ENCODE data around the gene SUMO3. TPM values are rescaled to one million over a fixed set of nuclear protein-coding genes. Genes with fewer than 3 reads are reported as not detected.
"Not testable (repeated sequence)": the region's sequence is repeated elsewhere in the genome, so short reads cannot be mapped to it uniquely, and the experiment has no call there.

SUMO3 gene
- total RNA-seq, 2 experiments from 2014 or later = 60.3 to 85.5 TPM

DNA sequence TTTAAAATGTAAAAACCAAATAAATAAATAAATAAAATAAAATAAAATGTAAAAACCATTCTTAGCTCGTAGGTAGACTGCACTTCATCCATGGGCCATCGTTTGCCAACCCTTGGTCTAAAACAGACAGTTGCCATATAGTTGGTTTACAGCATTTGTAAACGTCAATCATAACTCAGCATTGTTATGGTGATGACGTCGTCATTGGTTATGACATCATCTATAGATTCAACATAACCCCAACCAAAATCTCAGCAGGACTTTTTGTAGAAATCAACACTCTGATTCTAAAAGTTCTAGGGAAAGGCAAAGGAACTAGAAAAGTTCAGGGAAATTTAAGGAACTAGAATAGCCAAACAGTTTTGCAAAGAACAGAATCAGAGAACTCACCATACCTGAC, 15.8 kb upstream of the SUMO3 start:
- intact Hi-C loops (cut with micrococcal nuclease; ENCODE audit: unreplicated experiment) = no loop called here
- no TSS peak for BruUV-seq (replicated peaks)
- TF ChIP-seq, protein P1, sequence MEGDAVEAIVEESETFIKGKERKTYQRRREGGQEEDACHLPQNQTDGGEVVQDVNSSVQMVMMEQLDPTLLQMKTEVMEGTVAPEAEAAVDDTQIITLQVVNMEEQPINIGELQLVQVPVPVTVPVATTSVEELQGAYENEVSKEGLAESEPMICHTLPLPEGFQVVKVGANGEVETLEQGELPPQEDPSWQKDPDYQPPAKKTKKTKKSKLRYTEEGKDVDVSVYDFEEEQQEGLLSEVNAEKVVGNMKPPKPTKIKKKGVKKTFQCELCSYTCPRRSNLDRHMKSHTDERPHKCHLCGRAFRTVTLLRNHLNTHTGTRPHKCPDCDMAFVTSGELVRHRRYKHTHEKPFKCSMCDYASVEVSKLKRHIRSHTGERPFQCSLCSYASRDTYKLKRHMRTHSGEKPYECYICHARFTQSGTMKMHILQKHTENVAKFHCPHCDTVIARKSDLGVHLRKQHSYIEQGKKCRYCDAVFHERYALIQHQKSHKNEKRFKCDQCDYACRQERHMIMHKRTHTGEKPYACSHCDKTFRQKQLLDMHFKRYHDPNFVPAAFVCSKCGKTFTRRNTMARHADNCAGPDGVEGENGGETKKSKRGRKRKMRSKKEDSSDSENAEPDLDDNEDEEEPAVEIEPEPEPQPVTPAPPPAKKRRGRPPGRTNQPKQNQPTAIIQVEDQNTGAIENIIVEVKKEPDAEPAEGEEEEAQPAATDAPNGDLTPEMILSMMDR (conservative IDR thresholded peaks at IDR 0.05; ENCODE audit: low read length) = no peak
- no peak for TF ChIP-seq EZH2phosphoT487 (IDR thresholded peaks at IDR 0.05; ENCODE audit: borderline replicate concordance, low read depth, low read length)

DNA sequence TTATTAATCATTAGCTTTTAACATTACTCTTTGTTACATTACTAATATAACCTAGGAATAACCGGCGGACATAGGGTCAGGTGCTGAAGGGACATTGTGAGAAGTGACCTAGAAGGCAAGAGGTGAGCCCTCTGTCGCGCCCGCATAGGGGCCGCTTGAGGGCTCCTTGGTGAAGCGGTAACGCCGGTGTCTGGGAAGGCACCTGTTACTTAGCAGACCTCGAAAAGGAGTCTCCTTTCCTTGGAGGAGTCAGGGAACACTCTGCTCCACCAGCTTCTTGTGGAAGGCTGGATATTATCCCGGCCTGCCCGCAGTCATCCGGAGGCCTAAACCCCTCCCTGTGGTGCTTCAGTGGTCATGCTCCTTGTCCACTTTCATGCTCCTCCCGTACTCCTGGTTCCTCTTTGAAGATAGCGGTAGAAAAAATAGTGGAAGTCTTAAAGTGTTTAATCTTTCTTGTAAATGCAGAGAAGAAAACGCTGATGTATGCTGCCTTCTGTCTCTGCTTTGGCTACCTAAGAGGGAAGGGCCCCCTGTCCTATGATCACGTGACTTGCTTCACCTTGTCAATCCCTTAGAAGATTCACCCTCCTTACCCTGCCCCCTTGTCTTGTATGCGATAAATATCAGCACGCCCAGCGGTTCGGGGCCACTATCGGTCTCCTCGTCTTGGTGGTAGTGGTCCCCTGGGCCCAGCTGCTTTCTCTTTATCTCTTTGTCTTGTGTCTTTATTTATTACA, 14.8 kb upstream of the SUMO3 start:
- H2AFZ ChIP-seq (ENCODE audit: low read length); H3K36me3 ChIP-seq (ENCODE audit: insufficient read depth, low read length); H3K4me1 ChIP-seq (ENCODE audit: insufficient read depth, low read length, poor library complexity, severe bottlenecking); H3K79me2 ChIP-seq (ENCODE audit: insufficient read depth, low read depth, low read length); BruUV-seq (replicated peaks); H4K20me1 ChIP-seq (ENCODE audit: insufficient read depth, low read length); DNase-seq (ENCODE audit: low spot score); H3K9me2 ChIP-seq (ENCODE audit: insufficient read depth, low read length); H3K9me3 ChIP-seq (ENCODE audit: low read length); POLR2A ChIA-PET; H3K4me2 ChIP-seq (ENCODE audit: low read length); H3K27ac ChIP-seq (ENCODE audit: low read depth, low read length, poor library complexity, severe bottlenecking); CTCF ChIA-PET (ENCODE audit: unreplicated experiment); H3K4me3 ChIP-seq (ENCODE audit: low read depth, low read length, poor library complexity, severe bottlenecking); intact Hi-C loops (cut with micrococcal nuclease; ENCODE audit: unreplicated experiment): not testable (repeated sequence)

More for the DNA sequence above, 15.8 kb upstream of the SUMO3 start:
- Histone ChIP-seq H3K36me3 (ENCODE audit: insufficient read depth, low read length) (no peaks in the 10 kb centered on the region), H2AFZ (ENCODE audit: low read length) (no peak overlapping the region), H3K9me3 (ENCODE audit: low read length) (no peaks in the 10 kb centered on the region; the same call in 1 of the 2 replicates), H3K4me2 (ENCODE audit: low read length) (no peak overlapping the region), H4K20me1 (ENCODE audit: insufficient read depth, low read length) (no peaks in the 10 kb centered on the region), H3K79me2 (ENCODE audit: insufficient read depth, low read depth, low read length) (no peaks in the 10 kb centered on the region), H3K27ac (ENCODE audit: low read depth, low read length, poor library complexity, severe bottlenecking) (no peak overlapping the region), H3K4me3 (ENCODE audit: low read depth, low read length, poor library complexity, severe bottlenecking) (no peak overlapping the region), H3K9me2 (ENCODE audit: insufficient read depth, low read length) (no peaks in the 10 kb centered on the region), H3K4me1 (ENCODE audit: insufficient read depth, low read length, poor library complexity, severe bottlenecking) (peaks cover 10% of the 10 kb centered on the region)
- POLR2A ChIA-PET = no interaction called here
- CTCF ChIA-PET (ENCODE audit: unreplicated experiment) = no interaction called here
- DNase-seq (ENCODE audit: low spot score) = no peak

DNA sequence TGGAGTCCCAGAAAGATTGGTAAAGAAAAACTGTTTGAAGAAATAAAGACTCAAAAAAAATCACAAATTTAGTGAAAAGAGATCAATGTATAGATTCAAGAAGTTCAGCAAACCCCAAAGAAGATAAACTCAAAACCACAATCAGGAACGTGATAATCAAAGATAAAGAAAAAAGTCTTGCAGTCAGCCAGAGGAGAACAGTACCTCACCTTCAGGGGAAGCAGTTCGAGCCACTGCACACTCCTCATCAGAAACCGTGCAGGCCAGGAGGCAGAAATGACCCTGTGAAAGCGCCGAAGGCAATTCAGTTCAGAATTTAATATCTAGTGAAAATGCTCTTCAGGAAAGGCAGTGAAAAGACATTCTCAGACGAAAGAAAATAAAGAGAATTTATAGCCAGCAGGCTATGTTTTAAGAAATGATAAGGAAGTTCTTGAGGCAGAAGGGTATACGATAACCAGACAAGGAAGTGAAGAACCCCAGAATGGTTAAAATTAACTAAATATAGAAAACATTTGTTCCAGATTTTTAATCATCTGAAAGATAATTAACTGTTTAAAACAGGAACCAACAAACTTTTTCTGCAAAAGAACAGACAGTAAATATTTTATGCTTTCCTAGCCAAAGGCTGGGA, 13.5 kb upstream of the SUMO3 start:
- peak overlapping the region; percentile 47 for H2AFZ ChIP-seq (ENCODE audit: low read length)
- H3K4me1 ChIP-seq (ENCODE audit: insufficient read depth, low read length, poor library complexity, severe bottlenecking) = peaks cover 10% of the 10 kb centered on the region
- no peak overlapping the region for H3K27ac ChIP-seq (ENCODE audit: low read depth, low read length, poor library complexity, severe bottlenecking)
- H3K36me3 ChIP-seq (ENCODE audit: insufficient read depth, low read length) = no peaks in the 10 kb centered on the region
- no peak overlapping the region for H3K4me3 ChIP-seq (ENCODE audit: low read depth, low read length, poor library complexity, severe bottlenecking)
- H3K9me3 ChIP-seq (ENCODE audit: low read length) = no peaks in the 10 kb centered on the region; the same call in 1 of the 2 replicates
- ChIA-PET POLR2A (no interaction called here), CTCF (ENCODE audit: unreplicated experiment) (no interaction called here)
- DNase-seq (ENCODE audit: low spot score) = peak; percentile 12
- intact Hi-C loops (cut with micrococcal nuclease; ENCODE audit: unreplicated experiment) = no loop called here
- H3K4me2 ChIP-seq (ENCODE audit: low read length) = 0 out of 2 replicates have a peak overlapping the region, but pooled peaks have one; percentile 11
- H3K9me2 ChIP-seq (ENCODE audit: insufficient read depth, low read length) = no peaks in the 10 kb centered on the region
- no peaks in the 10 kb centered on the region for H4K20me1 ChIP-seq (ENCODE audit: insufficient read depth, low read length)
- no TSS peak for BruUV-seq (replicated peaks)
- no peaks in the 10 kb centered on the region for H3K79me2 ChIP-seq (ENCODE audit: insufficient read depth, low read depth, low read length)
- no peak for TF ChIP-seq EZH2phosphoT487 (IDR thresholded peaks at IDR 0.05; ENCODE audit: borderline replicate concordance, low read depth, low read length)
